ENCODE results near the gene RUNX2. TPM values are rescaled to one million over a fixed set of nuclear protein-coding genes. Genes with fewer than 3 reads are reported as not detected.

The RUNX2 gene
- total RNA-seq, 1 donor from 2014 or later, result 3.7 TPM

- H3K4me3 ChIP-seq, result no peak overlapping the region
- intact Hi-C loops (cut with DNase I), result loop anchor here (10.0 kb wide), 1 partner anchor 286 kb away; no protein-coding TSS in a partner anchor
- ATAC-seq (no peak), DNase-seq (no peak)
- no peaks in the 10 kb centered on the region for H3K36me3 ChIP-seq
- H3K27ac ChIP-seq, result no peak overlapping the region
- H3K4me1 ChIP-seq, result peaks cover 12% of the 10 kb centered on the region
- H3K27me3 ChIP-seq (ENCODE audit: low read depth), result peaks cover 5% of the 10 kb centered on the region
- no peaks in the 10 kb centered on the region for H3K9me3 ChIP-seq
- TF ChIP-seq CTCF (IDR thresholded peaks at IDR 0.05), result no peak
These were observed 100.6 kb downstream of the RUNX2 start for GRCh38 chr6:45428727-45429126.

DNA sequence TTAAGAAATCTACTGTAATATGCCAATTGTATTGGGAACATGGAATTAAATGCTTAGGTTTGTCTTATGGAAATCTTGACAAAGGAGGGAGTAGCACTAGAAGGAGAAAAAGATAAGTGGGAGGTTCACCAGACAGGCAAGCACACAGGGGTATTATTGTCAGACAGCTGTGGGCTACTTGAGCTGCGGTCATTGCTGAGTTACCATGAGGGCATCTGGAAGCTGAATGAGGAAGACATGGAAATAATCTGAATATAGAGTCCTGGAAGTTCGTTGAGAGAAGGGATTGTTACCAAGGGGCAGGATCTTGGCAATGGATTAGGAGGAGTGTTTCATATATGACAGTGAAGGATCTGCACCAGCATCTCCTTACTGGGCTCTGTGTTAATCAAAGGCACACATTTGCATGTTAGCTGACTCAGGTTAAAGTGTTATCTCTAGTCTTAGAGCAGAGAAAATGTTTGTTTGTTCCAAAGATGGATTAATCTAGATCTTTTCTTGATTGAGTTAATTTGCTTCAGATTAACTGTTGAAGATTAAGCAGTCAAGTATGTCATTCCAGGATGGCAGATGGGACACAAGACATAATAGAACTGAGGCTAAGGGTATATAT is 102.6 kb downstream of the RUNX2 start:
- no peak for ATAC-seq
- no peak for DNase-seq
- no peaks in the 10 kb centered on the region for H3K27me3 ChIP-seq (ENCODE audit: low read depth)
- intact Hi-C loops (cut with DNase I), result no loop called here
- peaks cover 10% of the 10 kb centered on the region for H3K4me1 ChIP-seq
- H3K27ac ChIP-seq, result no peak overlapping the region
- TF ChIP-seq CTCF (IDR thresholded peaks at IDR 0.05), result no peak
- no peak overlapping the region for H3K4me3 ChIP-seq
- H3K9me3 ChIP-seq, result no peaks in the 10 kb centered on the region
- H3K36me3 ChIP-seq, result no peaks in the 10 kb centered on the region

- H3K4me1 ChIP-seq, result peaks cover 15% of the 10 kb centered on the region
- intact Hi-C loops (cut with DNase I), result no loop called here
These were observed 103.4 kb downstream of the RUNX2 start for GRCh38 chr6:45431317-45432065.

GRCh38 chr6:45432977-45433376 is 104.8 kb downstream of the RUNX2 start:
- peaks cover 28% of the 10 kb centered on the region for H3K4me1 ChIP-seq
- no peak overlapping the region for H3K27ac ChIP-seq
- no peak for ATAC-seq
- H3K9me3 ChIP-seq, result no peaks in the 10 kb centered on the region
- no peak for TF ChIP-seq CTCF (IDR thresholded peaks at IDR 0.05)
- DNase-seq, result no peak
- no peak overlapping the region for H3K4me3 ChIP-seq
- intact Hi-C loops (cut with DNase I), result no loop called here
- no peaks in the 10 kb centered on the region for H3K36me3 ChIP-seq
- H3K27me3 ChIP-seq (ENCODE audit: low read depth), result no peaks in the 10 kb centered on the region

More at GRCh38 chr6:45431317-45432065, 103.4 kb downstream of the RUNX2 start:
- DNase-seq, result no peak
- Histone ChIP-seq H3K27ac (no peak overlapping the region), H3K27me3 (ENCODE audit: low read depth) (no peaks in the 10 kb centered on the region), H3K9me3 (no peaks in the 10 kb centered on the region), H3K36me3 (no peaks in the 10 kb centered on the region), H3K4me3 (no peak overlapping the region)
- TF ChIP-seq CTCF (IDR thresholded peaks at IDR 0.05), result no peak
- no peak for ATAC-seq

DNA sequence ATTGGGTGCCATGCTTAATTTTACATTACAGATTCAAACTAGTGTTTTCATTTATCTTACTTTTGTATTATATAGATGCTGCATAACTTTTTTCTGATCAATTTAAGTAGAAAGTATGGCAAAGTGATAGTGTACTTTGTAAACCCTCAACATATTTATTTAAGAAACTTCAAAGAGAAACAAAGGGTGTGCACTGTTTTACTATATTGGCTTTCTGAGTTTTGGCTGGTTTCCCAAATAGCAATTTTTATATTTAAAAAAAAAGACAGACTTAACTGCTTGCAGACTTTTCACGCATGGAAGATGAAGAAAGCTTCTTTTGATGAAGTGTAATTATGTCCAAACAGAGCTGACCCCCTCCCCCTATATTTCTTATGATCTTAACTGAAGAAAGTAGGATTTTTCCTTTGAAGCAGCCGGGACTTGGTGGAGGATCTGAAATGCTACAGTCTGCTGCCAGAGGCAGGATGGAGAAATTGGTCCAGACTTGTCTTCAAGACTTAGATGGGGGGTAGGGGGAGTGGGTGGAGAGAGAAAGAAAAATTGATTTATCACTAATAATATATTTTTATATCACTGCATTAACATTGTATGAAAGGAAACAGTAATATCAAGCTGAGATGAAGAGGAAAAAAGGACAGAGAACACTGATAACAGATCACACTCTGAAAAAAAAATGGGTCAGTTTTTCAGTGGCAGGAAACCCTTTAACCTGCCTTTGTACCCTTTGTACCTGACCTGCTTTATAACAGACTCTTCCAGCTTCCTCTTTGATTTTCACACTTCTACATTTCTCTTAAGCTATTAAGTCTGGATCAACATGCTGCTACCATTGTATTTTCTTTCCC is 105.6 kb downstream of the RUNX2 start:
- no peak for TF ChIP-seq CTCF (IDR thresholded peaks at IDR 0.05)
- H3K9me3 ChIP-seq, result no peaks in the 10 kb centered on the region
- intact Hi-C loops (cut with DNase I), result no loop called here
- peaks cover 28% of the 10 kb centered on the region for H3K4me1 ChIP-seq
- no peak for DNase-seq
- H3K4me3 ChIP-seq, result no peak overlapping the region
- no peak for ATAC-seq
- no peak overlapping the region for H3K27ac ChIP-seq
- H3K27me3 ChIP-seq (ENCODE audit: low read depth), result no peaks in the 10 kb centered on the region
- no peaks in the 10 kb centered on the region for H3K36me3 ChIP-seq

Data from lower lobe of right lung (tissue), 2 donors.